GM19438 (cell line): ENCODE results near the gene VPS37C.

Experiments used
- ATAC-seq: cut with Tn5 transposase; IDR thresholded peaks from one replicate; pipeline ENCODE4 v1.9.1; 2021; ENCODE audit warnings: low read depth; ENCODE audit not compliant: unreplicated experiment

The VPS37C gene

GRCh38 chr11:61080986-61081590 is 80.1 kb downstream of the VPS37C start:
- ATAC-seq = no peak

DNA sequence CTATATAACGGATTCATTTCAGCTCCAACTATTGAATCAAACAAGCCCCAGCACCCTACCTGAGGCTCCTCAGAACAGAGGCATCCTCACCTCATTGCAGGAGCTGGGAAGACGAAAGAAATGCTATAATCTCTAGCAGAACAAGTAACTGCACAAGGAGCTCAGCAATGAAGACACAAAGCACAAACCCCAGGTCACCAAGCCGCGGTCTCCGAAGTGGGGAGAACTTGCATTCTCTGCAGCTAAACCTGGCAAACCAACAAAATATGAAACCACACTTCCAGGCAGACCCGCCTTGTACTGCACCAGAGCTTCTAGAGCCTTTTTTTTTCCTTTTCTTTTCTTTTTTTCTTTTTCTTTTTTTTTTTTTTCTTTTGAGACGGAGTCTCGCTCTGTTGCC is 80.7 kb downstream of the VPS37C start:
- no peak for ATAC-seq
